ENCODE results near the gene ISYNA1.

GRCh38 chr19:18390065-18390907 lies 47.6 kb downstream of the ISYNA1 start:
- TF ChIP-seq CTCF (conservative IDR thresholded peaks at IDR 0.05; ENCODE audit: low read depth in 2 of 2) (no peak), REST (IDR thresholded peaks at IDR 0.05; ENCODE audit: unreplicated experiment) (no peak)
